GM21360 (cell line): Measurements from ENCODE around the gene GOLGA7B.

Experiments
- ATAC-seq: cut with Tn5 transposase; IDR thresholded peaks from one replicate; pipeline ENCODE4 v1.9.1; 2021; ENCODE audit warnings: mild to moderate bottlenecking, moderate library complexity; ENCODE audit not compliant: unreplicated experiment

Gene GOLGA7B

DNA sequence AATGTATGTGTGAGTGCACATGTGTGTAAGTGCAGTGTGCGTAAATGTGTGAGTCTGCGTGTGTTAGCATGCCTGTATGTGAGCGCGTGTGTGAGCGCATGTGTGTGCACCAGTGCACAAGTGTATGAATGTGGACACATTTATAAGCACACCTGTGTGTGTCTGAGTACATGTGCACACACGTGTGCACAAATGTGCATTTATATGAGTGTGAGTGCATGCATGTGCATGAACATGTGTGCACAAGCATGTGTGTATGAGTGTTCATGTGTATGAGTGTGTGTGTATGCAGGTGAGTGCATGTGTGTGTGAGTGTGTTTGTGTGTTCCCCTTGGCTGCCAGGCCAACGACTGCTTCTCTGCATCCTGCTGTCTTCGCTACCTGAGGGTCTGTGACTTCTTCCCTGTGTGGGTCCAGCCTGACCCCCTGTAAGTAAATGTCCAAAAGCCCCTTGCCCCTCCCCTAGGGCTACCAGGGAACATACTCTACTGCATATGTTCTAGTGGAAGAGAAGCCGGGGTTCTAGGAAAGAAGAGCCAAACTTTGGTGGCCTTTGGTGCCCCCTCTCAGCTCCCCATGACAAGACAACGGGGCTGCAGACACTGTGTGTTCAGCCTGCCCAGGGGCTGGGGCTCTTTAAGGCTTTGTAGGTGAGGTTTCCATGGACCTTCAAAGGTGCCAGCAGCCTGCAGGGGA, 17.0 kb downstream of the GOLGA7B start:
- ATAC-seq: no peak

DNA sequence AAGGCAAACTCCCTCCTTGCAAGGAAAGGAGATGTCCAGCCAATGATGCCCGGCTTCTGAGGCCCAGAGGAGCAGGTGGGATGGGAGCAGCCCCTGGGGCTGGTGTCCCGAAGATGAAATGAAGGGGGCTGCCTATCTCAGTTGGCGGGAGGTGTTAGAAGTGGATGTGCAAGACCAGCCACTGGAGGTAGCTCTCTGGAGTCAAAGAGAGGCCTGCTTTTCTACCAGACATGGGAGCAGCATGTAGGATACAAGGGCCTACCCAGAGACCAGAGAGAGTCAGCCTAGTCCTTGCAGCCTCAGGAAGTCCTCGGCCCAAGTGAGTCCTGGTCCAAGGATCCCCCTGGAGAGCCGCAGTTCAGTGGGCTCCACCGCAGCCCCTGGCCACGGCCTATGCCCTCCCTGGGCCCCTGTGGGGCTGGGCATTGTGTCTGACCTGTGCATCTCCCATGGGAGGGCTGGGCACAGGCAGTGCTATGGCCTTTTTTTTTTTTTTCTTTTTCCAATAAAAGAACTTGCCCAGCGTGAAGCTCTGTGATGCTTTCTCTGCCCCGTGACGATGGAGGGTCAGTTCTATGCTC, 17.7 kb downstream of the GOLGA7B start:
- no peak for ATAC-seq

DNA sequence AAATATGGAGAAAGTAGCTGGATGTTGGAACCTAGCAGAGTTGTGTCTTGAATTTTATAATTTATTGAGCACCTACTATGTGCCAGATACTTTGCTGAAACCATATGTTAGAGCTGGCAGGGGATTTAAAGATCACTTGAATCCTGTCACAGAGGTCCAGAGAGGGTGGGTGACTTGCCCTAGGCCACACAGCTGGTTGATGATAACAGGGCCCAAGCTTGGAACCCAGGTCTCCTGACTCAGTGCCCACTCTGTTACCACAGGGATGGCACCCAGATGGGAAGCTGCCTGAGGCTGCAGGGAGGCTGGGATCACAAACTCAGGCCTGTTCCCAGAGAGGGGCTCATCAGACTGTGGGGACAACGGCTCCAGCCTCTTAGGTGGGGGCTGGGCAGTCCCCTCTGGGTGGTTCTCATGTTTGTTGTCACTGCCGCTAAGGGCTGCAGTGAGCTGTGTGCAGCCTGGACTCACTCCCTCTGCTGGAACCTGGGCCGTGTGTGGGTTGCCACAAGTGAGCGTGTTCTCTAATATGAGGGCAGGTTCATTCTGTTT, 18.6 kb downstream of the GOLGA7B start:
- no peak for ATAC-seq

DNA sequence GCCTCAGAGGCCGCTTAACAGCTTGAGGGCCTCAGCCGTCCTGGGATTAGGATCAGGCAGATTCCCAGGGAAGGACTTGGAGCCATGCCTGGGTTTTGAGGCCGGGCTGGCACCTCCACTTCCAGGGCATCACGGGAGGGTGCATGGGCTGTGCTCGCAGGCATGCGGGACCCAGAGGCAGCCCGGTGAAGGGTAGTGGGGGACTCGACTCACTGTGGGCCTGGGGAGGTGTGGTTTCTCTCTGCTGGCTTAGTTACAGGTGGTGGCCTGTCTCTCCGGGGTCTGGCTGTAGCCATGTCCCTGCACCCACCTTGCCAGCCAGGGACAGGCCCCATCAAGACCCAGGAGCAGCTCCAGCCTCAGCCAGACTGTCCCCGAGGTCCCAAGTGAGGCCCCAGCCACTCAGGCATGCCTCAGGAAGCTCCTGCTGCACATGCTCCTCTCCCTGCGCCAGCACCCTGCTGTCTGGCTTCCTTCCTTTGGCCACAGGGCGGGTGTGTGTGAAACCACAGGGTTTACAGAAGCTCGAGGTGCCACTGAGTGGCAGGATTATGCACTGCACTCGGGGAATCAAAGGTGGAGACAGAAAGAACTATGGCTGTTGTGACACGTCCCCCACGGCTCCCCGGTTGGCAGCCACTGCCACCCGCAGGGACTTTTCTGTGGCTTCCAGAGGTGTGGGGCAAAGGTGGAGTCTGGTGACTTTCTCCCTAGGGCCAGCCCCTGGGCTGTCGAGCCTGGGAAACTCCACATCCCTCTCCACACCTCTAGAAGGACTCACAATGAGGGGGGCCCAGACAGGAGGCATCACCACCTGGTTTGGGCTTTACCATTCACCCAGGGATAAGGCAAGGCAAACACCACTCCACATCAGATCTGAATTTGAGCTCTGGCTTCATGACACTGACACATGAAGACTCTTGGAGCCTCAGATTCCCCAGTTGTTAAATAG, 19.7 kb downstream of the GOLGA7B start:
- peak; percentile 95 for ATAC-seq

DNA sequence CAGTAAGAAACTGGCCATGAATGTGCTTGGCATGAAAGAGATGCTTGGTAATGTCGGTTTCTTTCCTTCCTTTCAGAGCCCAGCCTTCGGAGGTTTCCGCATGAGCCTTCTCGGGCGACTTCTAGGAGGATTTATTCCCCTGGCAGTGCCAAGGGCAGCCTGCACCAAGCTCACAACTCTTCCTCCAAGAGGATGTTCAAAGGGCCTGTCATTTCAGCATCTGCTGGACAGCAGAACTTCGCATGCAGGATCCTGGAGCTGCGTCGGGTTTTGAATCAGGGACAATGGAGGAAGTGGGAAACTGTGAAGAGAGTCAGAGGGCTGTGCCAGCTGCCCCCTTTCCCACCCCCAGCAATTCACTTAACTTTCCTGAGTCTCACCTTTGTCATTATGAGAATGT, 21.3 kb downstream of the GOLGA7B start:
- no peak for ATAC-seq

DNA sequence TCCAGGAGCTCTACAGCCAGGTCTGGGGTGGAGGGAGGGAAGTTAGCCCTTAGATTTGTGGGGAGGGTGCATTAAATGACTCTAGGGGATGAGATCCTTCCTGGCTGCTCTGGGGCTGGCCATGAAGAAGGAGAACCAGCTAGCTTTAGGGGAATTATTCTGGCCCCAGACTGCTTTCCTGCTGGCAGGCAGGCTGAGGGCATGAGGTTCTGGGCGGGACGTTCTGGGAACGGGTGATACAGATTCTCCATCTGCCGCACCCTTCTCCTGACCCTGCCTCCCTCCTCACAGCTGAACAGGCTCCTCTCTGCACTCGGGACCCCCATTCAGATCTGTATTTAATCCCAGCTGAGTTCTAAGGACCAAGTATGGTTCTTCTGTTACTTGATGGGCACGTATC, 23.9 kb downstream of the GOLGA7B start:
- ATAC-seq: no peak

DNA sequence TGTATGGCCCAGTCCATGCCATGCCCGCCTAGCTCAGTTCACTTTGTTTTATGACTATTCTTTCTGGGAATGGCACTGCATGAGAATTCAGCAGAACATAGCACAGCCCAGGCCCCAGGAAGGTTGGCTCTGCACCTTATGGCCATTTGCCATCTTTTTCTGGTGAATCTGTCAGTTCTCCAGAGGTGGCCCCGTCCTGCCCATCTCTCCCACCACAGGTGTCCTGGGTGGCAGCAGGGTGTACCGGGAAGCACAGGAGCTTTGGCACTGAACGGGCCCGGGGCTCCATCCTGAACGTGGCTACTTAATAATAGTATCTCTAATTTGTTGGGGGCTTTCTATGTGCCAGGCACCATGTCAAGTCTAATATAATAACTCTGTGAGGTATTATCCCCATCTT, 24.7 kb downstream of the GOLGA7B start:
- no peak for ATAC-seq

DNA sequence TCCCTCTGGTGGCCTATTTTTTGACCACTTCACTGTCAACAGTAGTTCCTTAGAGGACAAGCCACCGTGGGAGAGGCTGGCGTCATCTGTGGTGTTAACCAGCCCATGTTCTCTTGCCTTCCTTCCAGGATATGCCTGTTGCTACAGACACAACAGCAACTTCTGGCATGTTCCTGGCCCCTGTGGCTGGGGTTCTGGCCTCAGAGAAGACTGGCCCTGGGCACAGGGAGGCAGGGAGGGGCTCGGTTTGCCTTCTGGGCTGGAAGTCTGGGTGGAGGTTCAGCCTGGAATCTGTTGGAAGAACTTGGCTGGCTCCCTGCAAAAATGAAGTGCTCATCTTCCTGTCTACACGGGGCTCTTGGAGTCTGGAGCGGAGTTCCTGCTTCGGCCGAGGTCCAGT, 25.7 kb downstream of the GOLGA7B start:
- ATAC-seq: no peak

DNA sequence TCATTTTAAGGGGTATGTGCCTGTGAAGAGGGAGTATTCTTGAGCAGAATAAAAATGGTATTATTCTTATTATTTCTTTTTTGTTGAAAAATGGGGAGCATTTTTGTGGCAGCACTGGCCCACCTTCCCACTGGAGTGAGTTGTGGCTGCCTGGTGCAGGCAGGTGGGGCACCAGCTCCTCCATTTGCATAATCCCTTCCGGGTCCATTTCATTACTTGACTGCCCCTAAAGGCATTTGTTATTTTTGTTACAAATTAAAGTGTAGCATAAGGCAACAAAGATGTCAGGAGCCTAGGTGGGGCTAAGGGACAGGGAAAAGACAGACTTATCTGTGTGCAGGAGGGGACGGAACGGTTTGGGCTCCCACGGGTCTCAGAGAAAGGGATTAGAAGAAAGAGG, 26.8 kb downstream of the GOLGA7B start:
- ATAC-seq: no peak

DNA sequence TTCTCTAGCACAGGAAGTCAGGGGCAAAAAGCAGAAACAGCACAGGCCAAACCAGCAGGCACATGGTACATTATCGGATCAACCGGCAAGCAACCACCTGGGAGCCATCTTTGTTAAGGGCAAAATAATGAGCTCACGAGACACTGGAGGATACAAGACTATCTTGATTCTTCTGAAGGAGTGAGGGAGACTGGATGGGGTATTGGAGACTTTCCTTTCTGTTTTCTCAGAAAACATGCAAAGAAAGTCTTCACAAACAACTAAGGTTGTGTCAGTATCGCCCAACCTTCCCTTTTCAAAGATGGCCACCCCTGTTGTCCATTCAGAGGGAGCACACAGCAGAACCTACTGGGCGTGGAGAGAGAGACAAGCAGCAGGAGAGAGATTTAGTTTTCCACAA, 29.6 kb downstream of the GOLGA7B start:
- ATAC-seq: no peak

DNA sequence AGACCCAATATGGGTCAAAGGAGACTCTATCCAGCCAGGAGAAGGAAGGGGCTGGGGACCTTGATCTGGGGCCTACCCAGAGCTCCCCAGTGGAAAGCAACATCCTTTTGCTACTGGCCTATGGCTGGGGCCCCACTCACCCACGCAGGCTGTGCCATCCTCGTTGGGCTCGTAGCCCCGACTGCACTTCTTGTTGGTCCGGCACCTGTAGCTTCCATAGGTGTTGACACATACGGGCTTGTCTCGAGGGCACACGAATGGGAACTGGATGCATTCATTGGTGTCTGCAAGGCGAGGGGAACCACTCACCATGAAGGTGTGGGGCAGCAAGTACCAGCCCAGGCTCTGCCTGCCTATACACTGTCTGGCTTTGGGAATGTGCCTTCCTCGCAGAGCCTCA, 30.5 kb downstream of the GOLGA7B start:
- no peak for ATAC-seq

DNA sequence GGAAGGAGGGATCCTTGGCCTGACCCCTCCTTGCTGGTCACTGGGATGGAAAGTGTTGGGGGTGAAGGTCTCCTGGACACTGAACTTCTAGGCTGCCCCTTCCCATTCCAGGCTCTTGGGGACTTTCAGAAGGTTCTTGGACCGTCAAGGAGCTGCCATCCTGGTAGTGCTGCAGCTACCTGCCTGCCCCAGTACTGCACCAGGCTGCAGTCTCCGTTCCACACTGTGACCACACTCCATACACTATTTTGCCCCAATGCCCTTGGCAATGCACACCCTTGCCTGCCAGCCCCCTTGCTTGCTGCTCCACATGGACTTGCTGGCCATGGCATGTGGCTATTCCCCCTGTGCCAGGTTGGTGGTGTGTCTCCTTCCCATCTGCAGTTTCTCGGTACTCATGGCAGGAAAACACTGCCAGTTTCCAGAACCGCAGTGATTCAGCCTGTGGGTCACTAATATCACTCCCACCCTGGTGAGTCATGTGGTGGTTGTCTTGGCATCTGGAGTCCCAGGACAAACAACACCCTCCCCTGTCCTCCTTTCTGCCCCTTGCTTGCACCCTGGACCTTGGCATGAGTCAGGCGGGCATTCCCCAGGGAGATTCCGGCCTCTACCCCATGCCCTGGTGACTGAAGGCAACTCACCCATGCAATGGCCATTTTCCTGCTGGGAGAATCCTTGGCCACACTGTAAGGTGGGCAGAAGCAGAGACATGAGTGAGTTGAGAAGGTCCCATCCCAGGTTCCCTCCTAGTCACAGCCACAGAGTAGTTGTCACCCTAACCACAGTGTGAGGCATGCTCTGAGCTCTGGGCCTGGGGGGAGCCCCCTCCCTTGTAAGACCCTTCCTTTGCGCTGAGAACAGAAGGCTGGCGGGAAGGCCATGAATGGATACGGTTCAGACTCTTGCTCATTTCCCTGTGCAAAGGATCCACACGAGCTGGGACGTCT, 32.8 kb downstream of the GOLGA7B start:
- no peak for ATAC-seq

DNA sequence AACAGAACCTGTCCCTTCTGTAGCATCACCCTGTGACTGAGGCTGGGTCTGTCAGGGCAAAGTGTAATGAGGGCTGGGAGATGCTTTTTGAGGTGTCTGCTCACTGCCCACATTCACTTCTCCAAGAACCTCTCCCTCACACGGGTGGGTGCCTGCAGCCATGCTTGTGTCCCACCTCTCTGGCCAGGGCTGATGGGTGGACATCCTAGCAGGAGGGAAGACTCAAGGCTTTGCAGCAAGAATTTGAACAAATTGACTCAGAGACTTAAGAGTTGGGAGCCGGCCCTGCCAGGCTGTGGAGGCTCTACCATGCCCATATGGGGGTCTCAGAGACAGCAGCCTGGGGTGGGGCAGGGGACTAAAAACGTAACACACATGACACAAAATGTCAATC, 33.4 kb downstream of the GOLGA7B start:
- no peak for ATAC-seq

DNA sequence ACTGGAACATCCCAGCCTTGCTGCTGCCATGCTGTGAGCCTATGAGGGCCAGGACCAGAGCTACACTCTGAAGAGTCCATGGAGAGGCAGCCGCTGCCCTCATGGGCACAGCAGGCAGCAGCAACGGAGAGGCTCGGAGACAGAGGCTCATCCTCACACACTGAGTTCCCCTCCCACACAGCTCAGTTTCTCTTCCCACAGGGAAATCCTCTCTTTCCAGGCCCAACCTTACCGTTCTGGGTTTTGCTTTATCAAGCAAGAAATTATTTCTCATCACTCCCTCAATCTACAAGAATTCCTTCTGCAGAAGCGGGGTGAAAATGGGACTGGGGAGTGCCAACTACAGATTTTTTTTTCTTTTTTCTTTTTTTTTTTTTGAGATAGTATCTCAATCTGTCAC, 36.6 kb downstream of the GOLGA7B start:
- ATAC-seq: no peak

DNA sequence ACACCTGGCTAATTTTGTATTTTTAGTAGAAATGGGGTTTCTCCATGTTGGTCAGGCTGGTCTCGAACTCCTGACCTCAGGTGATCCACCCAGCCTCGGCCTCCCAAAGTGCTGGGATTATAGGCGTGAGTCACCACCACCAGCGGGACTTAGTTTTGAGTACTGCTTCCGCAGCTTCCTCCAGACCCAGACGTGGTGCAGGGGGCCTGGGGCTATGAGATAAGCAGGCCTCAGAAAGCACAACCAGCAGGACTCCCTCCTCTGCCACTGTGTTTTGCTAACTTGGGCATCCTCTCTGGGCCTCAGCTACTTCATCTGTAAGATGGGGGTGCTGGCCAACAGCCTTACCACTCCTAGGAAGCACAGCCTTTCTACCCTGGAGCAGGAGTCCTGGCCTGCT, 37.8 kb downstream of the GOLGA7B start:
- ATAC-seq: no peak

DNA sequence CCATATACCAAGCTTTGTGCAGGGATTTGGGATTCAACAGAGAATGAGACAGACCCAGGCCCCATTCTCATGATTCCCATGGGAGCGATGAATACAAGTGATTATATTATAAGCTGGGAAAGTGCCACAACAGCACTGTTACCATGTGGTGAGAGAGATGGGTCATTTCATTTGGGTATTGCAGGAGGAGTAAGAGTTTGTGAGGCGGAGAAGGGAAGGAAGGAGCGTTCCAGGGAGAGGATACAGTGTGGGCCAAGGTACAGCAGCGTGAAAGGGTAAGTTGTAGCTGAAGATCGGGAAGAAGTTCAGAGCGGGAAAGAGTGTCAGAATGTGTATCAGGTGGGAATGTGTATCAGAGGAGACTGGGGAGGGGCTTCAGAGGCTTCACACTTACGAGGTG, 38.5 kb downstream of the GOLGA7B start:
- ATAC-seq: no peak

DNA sequence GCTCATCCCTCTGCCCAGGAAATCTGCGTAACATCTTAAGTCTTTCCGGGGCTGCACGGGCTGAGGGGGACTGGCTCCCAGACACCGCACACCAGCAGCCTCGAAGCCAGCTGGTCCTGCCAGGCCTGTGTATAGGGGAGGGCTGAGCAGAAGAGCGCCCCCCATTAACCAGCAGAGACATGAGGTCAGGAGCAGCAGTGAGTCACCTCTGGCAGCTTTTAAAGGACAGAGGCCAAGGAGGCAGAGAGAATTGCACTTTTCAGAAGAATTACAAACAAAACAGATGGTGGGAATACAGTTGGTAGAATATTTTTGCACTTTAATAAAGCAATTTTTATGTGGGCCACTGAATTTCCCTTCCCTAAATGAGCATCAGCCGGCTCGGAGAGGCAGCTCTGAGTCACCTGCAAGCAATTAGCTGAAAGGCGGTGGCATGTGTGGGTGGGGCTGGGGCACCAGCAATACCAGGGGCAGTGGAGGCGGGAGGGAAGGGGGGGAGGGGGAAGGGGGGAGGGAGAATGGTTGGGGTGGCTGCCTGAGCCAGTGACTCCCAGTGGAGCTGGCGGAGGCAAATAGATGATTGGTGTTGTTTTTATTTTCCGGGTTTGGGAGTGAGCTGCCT, 39.1 kb downstream of the GOLGA7B start:
- no peak for ATAC-seq

DNA sequence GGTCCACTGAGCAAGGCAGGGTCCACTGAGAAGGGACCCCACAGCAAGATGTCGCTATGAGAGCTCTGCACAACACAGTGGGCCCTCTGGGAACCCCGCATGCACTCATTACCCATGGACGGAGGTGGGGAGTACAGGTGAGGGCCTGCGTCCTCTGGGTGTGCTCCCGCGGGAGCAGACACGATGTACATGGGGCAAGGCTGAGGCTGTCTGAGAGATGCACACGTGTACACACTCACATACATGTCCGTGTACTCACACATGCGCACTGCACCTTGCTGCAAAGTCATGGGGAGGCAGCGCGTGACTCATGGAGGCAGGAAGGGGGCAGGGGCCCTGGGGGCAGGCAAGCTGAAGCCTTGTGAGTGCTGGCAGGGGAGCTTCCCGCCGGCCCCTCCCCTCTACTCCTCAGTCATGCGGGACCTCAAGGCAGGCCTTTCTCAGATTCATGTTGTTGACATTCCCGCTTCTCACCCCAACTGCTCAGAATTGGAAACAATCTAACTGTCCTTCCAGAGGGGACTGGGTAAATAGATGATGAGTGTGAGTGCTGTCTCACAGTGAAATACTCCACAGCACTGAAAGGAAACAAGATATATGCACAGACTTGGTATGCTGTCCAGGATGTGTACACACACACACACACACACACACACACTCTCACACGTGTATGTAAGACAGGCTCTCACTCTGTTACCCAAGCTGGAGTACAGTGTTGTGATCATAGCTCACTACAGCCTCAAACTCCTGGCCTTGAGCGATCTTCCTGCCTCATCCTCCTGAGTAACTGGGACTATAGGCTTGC, 40.0 kb downstream of the GOLGA7B start:
- ATAC-seq: no peak

DNA sequence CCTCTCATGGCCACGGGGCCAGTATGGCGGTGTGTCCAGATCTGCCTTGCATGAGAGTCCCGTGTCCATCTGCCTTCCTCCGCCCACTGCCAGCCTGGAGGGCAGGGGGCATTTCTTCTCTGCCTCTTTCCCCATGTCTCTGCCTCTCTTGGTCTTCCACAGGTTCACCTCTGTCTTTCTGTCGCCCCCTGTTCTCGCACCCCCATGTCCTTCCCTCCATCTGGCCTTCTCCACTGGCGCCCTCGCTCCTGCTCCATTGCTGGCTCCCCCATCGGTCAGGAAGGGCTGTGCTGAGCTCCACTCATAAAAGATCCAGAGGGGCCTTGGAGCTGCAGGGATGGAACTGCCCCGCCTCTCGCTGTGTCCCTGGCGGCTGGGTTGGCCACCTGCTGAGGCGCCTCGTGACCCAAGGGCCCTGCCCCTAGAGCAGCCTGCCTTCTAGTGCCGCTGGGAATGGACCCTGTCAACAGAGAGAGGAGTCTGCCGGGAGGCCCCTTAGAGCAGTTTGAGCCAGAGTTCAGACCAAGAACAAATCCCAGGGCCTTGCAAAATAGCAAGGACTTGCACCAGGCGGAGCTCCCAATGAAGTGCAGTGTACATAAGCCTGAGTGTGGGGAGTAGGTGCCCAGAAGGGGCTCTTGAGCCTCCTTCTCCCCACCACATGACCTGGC, 42.0 kb downstream of the GOLGA7B start:
- no peak for ATAC-seq
